Amniotic epithelial cell (primary cell): ENCODE results near the gene SLX9.

Experiments used
- DNase-seq: peaks from one replicate; pipeline ENCODE4 v3.0.0-alpha.2; 2010; ENCODE audit warnings: low read depth

Gene SLX9

DNA sequence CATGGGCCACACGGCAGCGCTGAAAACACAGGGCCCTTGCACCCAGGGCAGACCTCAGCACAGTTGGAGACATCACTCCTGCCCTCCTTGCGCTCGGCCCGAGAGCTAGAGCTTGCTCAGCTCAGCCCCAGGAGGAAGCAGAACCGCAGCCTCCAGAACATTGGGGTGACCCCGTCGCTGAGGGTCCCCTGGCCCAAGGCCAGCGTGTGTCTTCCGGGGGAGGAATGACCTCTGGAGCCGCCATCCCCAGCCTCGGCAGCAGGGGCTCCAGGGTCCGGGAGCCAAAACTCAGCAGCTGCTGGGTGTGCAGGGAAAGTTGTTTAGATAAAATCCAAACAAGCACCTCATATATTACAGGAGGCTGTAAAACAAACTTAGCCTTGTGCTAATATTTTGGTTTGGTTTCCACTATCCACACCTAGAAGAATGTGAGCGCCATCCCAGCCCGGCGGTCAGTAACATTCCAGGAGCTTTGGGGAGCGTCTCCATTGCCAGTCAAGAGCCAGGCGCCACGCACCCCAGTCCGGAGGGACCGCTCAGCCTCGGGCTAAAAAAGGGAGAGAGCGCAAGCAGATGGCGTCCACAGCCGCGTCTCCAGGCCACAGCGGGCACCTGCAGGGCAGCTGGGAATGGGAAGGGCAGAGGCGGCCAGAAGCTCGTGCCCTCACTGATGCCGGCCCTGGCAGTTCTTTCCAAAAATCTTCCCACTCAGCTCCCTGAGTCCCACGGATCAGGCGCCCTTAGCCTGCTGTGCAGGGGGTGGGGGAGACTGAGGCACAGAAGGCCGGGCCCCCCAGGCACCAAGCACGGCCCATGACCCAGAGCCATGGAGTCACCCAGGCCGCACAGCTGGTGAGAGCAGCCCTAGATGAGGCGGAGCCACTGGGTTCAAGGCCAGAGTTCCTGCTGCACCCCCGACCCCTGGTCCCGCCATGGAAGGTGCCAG lies 52.0 kb downstream of the SLX9 start:
- DNase-seq: no peak

- DNase-seq: no peak
These were observed 52.8 kb downstream of the SLX9 start for GRCh38 chr21:44992608-44993031.

- DNase-seq: no peak
These were observed 53.7 kb downstream of the SLX9 start for GRCh38 chr21:44993321-44994046.

GRCh38 chr21:44994047-44994694 lies 54.3 kb downstream of the SLX9 start:
- DNase-seq: no peak

DNA sequence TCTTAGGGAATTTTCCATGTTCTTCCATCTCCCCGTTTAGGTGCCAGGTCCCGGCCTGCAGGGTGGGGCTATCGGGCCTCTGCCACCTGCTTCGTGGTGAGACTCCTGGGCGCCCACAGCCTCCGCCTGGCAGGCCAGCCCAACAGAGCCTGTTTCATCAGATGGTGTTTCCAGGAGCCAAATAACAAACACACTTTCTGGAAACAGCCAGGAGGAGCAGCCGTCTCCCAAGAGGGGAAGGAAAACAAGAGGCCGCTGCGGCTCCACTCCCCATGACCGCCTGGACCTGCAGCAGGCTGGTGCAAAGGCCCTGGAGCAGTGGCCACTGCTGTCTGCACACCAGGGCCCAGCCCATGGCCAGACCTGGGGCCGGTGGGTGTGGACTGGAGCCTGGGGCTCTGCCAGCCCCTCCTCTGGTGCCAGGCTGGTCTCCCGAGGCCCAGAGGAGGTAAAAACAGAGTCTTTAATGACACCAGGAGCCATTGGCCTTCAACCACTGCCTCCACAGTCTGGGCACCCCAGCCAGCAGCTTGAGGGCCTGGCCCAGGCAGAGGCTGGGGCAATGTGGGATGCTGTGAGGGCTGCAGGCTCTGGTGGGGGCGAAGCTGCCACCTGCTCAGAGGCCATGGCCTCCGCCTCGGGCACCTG lies 55.0 kb downstream of the SLX9 start:
- DNase-seq: no peak

DNA sequence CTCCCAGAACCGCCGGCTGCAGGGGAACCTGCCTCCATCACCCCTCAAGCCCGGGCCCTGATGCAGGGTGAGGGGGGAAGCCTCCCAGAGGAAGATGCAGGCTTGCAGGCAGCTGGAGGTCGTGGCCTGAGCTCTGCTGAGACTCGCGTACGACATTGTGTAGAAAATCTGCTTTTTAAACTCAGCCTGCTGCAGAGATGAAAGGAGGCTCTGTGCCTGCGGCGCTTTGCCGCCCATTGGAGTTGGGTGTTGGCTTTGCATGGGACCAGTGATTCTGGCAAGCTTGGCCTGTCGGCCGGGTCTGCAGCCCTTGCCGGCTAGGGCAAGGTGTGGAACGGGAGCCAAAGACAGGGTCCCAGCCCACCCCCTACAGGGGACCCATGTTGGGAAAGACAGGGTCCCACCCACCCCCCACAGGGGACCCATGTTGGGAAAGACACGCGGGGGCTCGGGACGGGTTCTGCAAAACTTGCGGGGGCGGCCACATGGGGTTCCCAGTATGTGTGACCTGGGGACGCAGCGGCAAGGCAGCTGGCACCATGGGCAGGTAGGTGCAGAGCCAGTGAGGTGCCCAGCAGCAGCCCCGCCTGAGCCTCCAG lies 55.6 kb downstream of the SLX9 start:
- no peak for DNase-seq

GRCh38 chr21:44996096-44996495 lies 56.3 kb downstream of the SLX9 start:
- DNase-seq: no peak

DNA sequence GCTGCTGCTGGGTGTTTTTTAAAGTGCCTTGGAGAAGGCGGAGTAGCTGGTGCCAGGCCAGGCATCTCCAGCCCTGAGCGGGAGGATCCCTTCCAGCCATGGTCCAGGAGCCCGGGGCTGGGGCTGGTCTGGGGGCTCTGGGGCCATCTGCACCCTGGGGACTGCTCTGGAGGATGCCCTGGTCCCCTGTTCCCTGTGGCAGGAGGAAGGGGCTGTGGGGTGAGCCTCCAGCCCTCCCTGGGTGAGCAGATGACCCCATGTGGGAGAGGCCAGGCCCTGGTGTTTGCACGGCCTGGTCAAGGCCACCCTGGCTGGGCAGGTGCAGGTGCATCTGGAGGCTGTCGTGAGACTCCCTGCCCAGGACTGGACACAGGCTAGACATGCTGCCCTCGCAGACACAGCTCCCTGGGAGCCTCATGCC lies 56.7 kb downstream of the SLX9 start:
- DNase-seq: no peak

DNA sequence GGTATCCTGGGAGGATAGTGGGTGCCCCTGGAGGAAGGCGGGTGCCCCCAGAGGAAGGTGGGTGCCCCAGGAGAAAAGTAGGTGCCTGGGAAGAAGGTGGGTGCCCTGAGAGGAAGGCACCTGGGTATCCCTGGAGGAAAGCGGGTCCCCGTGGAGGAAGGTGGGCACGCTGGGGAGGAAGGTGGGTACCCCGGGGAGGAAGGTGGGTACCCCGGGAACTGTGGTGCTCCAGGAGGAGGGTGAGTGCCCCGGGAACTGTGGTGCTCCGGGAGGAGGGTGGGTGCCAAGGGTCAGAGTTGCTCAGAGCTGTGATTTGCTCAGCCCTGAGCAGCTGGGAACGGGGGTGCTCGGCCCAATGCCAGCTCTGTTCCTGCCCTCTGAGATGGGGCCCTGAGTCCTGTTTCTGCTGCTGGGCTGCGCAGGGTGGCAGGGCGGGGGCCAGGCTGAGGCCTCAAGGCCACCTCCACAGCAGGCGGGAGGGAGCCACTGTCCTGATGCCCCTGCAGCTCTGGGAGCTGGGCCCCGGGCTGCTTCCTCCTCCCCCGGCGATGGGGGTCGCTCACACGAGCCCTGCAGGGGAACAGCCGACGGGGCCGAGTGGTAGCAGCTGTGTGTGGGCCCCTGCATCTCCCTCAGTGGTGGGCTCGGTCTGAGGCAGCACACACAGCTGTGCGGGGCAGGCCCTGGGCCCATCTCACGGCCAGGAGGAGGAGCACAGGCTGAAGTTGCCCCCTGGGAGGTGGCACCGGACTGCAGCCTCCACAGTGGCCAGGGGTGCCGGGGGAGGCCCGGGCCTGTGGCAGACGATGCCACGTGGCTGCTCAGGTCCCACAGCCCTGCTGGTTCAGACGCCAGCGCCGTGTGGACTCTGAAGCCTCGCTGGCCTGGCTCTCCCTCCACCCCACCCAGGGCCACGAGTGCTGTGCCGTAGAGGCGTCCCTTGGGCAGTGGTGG lies 57.4 kb downstream of the SLX9 start:
- DNase-seq: no peak

DNA sequence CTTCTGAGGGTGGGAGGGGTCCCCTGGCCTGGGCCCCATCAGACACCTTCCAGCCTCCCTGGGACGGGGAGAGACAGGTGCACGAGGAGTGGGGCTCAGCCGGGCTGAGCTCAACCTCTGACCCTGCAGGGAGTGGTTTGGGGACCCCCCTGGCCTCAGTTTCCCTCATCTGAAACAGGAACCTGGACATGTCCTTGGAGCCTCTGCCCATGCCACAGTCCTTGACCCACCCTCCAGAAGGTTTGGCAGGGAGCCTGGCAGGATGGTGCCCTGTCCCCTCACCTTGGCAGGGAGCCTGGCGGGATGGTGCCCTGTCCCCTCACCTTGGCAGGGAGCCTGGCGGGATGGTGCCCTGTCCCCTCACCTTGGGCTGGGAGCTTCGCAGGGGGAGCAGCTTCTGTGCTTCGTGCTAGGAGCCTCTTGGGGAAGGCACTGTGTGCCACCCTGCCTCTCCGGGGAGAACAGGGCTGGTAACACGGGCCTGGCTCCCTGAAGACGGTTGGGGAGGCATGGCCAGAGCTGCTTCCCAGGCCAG lies 58.3 kb downstream of the SLX9 start:
- DNase-seq: no peak

DNA sequence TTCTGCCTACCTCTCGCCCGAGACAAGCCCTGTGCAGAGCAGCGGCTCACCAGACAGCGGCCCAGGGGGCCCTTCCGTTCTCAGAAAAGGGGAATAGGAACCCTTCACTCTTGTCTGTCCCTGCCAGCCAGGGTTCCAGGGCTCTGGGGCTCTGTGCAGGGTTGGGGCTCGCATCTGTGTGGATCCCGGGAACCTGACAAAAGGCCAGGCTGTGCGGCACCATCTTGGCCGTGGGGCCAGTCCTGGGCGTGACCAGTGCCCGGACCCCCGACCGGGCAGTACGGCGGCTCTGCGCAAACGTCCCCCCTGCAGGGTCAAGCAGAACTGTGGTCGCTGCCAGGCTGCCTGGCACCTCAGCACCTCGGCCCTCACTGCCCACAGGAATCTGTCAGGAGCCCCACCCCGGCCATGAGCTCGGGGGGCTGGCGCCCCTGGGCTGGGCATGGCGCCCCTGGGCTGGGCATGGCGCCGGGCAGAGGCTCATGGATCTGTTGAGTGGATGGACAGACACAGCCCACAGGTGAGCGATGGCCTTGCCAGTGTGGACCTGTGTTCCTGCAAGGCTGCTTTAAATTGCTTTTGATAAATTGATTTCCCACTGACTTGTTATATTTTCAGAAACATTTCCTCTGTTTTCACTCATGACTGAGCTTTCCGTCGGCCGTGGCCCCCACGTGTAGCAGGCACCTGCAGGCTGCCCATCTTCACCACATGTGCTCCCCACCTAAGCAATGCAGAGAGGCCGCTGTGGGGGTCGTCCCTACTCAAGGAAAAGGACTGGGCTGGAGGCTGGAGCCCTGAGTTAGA lies 59.0 kb downstream of the SLX9 start:
- DNase-seq: no peak

- no peak for DNase-seq
These were observed 59.7 kb downstream of the SLX9 start for GRCh38 chr21:44999428-44999971.

- DNase-seq: no peak
These were observed 60.3 kb downstream of the SLX9 start for GRCh38 chr21:44999972-45000636.

- no peak for DNase-seq
These were observed 60.9 kb downstream of the SLX9 start for GRCh38 chr21:45000637-45001133.

- DNase-seq: peak; percentile 36
These were observed 61.6 kb downstream of the SLX9 start for GRCh38 chr21:45001134-45002095.

DNA sequence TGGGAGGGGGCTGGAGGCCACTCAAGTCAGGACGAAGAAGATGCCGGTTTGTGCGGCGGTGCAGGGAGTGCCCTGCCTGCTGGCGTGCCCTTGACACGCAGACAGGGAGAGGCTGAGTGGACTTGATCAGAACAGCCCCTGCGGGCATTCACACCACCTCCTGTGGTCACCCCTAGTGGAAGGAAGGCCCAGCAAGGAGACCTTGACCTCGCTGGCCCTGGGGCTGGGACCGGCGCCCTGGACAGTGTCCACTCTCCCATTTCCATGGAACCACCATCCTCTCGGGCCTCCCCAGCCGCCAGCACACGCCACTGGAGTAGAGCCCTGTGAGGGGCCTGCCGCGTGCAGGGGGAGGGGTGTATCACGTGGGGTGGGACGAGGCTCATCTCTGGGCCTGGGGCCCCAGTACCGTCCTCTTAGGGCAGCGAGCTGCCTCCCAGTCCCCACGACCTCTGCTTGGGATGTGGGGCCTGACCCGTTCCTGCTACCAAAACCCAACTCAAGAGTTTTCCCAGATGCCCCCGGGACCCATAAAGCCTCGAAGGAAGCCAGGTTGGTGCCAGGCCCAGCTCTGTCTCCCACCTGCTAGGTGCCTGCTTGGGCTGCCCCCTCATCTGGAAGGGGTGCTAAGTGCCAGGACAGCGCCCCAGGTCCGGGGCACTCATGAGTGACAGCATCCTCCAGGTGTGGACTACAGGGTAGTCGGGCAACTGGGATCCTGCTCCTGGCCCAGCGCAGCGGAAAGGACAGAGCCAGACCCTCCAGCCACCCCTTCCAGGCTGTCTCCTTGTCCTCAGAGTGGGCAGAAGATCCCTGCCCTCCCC lies 62.8 kb downstream of the SLX9 start:
- DNase-seq: no peak
